HEK293 (cell line): ENCODE results near the gene ZIC4.

Experiments used
- CTCF ChIA-PET: fragments of 350-600 bp; formaldehyde crosslinking; extraction: SDS; loops from one replicate; lab custom pipeline; 2021; ENCODE audit warnings: antibody characterized with exemption; lab: Yijun Ruan, JAX
- POLR2A ChIA-PET: fragments of 300-600 bp; formaldehyde crosslinking; extraction: SDS; loops from one replicate; lab custom pipeline; 2020; ENCODE audit warnings: antibody characterized with exemption, inconsistent platforms; lab: Yijun Ruan, JAX
- H3K27ac ChIP-seq: fragments of 200-500 bp; sonication (Bioruptor generic); 2 replicates; pipeline ENCODE4 v1.5.1; 2014; ENCODE audit warnings: low read depth, low read length, control low read depth, inconsistent platforms; ENCODE audit errors: extremely low read depth
- H3K36me3 ChIP-seq, 2 experiments: fragments of 200-500 bp in 1 of 2; sonication (Bioruptor generic) in 1 of 2; 1 replicate in 1 of 2; 2 replicates in 1 of 2; pipeline ENCODE4 v1.5.1; 2014 to 2017; ENCODE audit warnings: inconsistent platforms in 2 of 2, low read length in 2 of 2; ENCODE audit not compliant: control insufficient read depth in 2 of 2, insufficient read depth in 1 of 2
- H3K4me1 ChIP-seq: fragments of 200-500 bp; sonication (Bioruptor generic); 2 replicates; pipeline ENCODE4 v1.5.1; 2014; ENCODE audit warnings: mild to moderate bottlenecking, low read length, inconsistent platforms; ENCODE audit not compliant: control insufficient read depth, insufficient read depth
- H3K4me3 ChIP-seq: 2 replicates; pipeline ENCODE4 v1.5.1; 2011; ENCODE audit warnings: low read depth, mild to moderate bottlenecking, control low read depth, low read length, moderate library complexity
- H3K9me3 ChIP-seq: fragments of 200-500 bp; sonication (Bioruptor generic); 2 replicates; pipeline ENCODE4 v1.5.1; 2014; ENCODE audit warnings: low read depth, low read length, inconsistent platforms; ENCODE audit not compliant: control insufficient read depth, insufficient read depth
- KLF7 ChIP-seq: fragments of 450-650 bp; formaldehyde crosslinking; IDR thresholded peaks from 2 replicates; pipeline ENCODE4 v1.5.1; 2016; ENCODE audit warnings: missing biosample characterization, missing genetic modification characterization, borderline replicate concordance
- MYNN ChIP-seq: fragments of 450-650 bp; formaldehyde crosslinking; IDR thresholded peaks from 2 replicates; pipeline ENCODE4 v1.5.1; 2016; ENCODE audit warnings: missing biosample characterization, missing genetic modification characterization, borderline replicate concordance
- PRDM6 ChIP-seq: fragments of 450-650 bp; formaldehyde crosslinking; IDR thresholded peaks from 2 replicates; pipeline ENCODE4 v1.5.1; 2017; ENCODE audit warnings: missing biosample characterization, missing genetic modification characterization
- SP2 ChIP-seq: fragments of 450-650 bp; formaldehyde crosslinking; IDR thresholded peaks from 2 replicates; pipeline ENCODE4 v1.5.1; 2016; ENCODE audit warnings: missing biosample characterization, missing genetic modification characterization
- WT1 ChIP-seq: fragments of 450-650 bp; formaldehyde crosslinking; IDR thresholded peaks from 2 replicates; pipeline ENCODE4 v1.5.1; 2016; ENCODE audit warnings: missing biosample characterization, missing genetic modification characterization
- ZBTB10 ChIP-seq: fragments of 450-650 bp; formaldehyde crosslinking; IDR thresholded peaks from 2 replicates; pipeline ENCODE4 v1.5.1; 2016; ENCODE audit warnings: missing biosample characterization, missing genetic modification characterization
- ZFHX2 ChIP-seq: fragments of 450-650 bp; formaldehyde crosslinking; conservative IDR thresholded peaks from 2 replicates; pipeline ENCODE4 v1.5.1; 2016; ENCODE audit warnings: missing biosample characterization, missing genetic modification characterization
- ZIC2 ChIP-seq: fragments of 450-650 bp; formaldehyde crosslinking; IDR thresholded peaks from 2 replicates; pipeline ENCODE4 v1.5.1; 2016; ENCODE audit warnings: missing biosample characterization, missing genetic modification characterization
- ZNF114 ChIP-seq: fragments of 450-650 bp; formaldehyde crosslinking; IDR thresholded peaks from 2 replicates; pipeline ENCODE4 v1.5.0; 2017; ENCODE audit warnings: missing biosample characterization, missing genetic modification characterization
- ZNF157 ChIP-seq: fragments of 450-650 bp; formaldehyde crosslinking; IDR thresholded peaks from 2 replicates; pipeline ENCODE4 v1.5.1; 2016; ENCODE audit warnings: missing biosample characterization, missing genetic modification characterization
- ZNF16 ChIP-seq: fragments of 450-650 bp; formaldehyde crosslinking; IDR thresholded peaks from 2 replicates; pipeline ENCODE4 v1.5.1; 2016; ENCODE audit warnings: low read depth, missing biosample characterization, missing genetic modification characterization
- ZNF202 ChIP-seq: fragments of 450-650 bp; formaldehyde crosslinking; IDR thresholded peaks from 2 replicates; pipeline ENCODE4 v1.5.1; 2016; ENCODE audit warnings: missing biosample characterization, missing genetic modification characterization, borderline replicate concordance
- ZNF221 ChIP-seq: fragments of 450-650 bp; formaldehyde crosslinking; IDR thresholded peaks from 2 replicates; pipeline ENCODE4 v1.5.1; 2017; ENCODE audit warnings: missing biosample characterization, missing genetic modification characterization, borderline replicate concordance
- ZNF362 ChIP-seq: fragments of 450-650 bp; formaldehyde crosslinking; IDR thresholded peaks from 2 replicates; pipeline ENCODE4 v1.5.1; 2016; ENCODE audit warnings: missing biosample characterization, missing genetic modification characterization
- ZNF623 ChIP-seq: fragments of 450-650 bp; formaldehyde crosslinking; IDR thresholded peaks from 2 replicates; pipeline ENCODE4 v1.5.1; 2016; ENCODE audit warnings: missing biosample characterization, missing genetic modification characterization
- ZNF658 ChIP-seq: fragments of 450-650 bp; formaldehyde crosslinking; IDR thresholded peaks from 2 replicates; pipeline ENCODE4; 2016; ENCODE audit warnings: missing biosample characterization, missing genetic modification characterization
- TF ChIP-seq, protein P1 (sequence below): fragments of 450-650 bp; formaldehyde crosslinking; IDR thresholded peaks from 2 replicates; pipeline ENCODE4 v1.5.1; 2017; ENCODE audit warnings: missing biosample characterization, mild to moderate bottlenecking, missing genetic modification characterization, moderate library complexity
- TF ChIP-seq, protein P2 (sequence below): fragments of 450-650 bp; formaldehyde crosslinking; IDR thresholded peaks from 2 replicates; pipeline ENCODE4 v1.5.1; 2016; ENCODE audit warnings: missing biosample characterization, missing genetic modification characterization
- TF ChIP-seq, protein P3 (sequence below): fragments of 450-650 bp; formaldehyde crosslinking; IDR thresholded peaks from 2 replicates; pipeline ENCODE4 v1.5.1; 2016; ENCODE audit warnings: missing biosample characterization, missing genetic modification characterization

The ZIC4 gene

GRCh38 chr3:147406028-147406931 is at the start of gene ZIC4:
TSS of gene ZIC4 (minus strand) at chr3:147406543. CDS start at chr3:147402797, 3,746 bp downstream.
- ChIA-PET POLR2A (no interaction called here), CTCF (no interaction called here)
- Histone ChIP-seq H3K36me3 (no peaks in the 10 kb centered on the region), H3K4me1 (no peaks in the 10 kb centered on the region), H3K4me3 (no peak within 1 kb of the TSS), H3K27ac (no peak within 1 kb of the TSS), H3K9me3 (no peaks in the 10 kb centered on the region)
- TF ChIP-seq ZNF362 (tag by site-specific recombination) (no peak), ZNF623 (tag by site-specific recombination) (no peak), ZNF16 (tag by site-specific recombination) (no peak)
- TF ChIP-seq, protein P1, sequence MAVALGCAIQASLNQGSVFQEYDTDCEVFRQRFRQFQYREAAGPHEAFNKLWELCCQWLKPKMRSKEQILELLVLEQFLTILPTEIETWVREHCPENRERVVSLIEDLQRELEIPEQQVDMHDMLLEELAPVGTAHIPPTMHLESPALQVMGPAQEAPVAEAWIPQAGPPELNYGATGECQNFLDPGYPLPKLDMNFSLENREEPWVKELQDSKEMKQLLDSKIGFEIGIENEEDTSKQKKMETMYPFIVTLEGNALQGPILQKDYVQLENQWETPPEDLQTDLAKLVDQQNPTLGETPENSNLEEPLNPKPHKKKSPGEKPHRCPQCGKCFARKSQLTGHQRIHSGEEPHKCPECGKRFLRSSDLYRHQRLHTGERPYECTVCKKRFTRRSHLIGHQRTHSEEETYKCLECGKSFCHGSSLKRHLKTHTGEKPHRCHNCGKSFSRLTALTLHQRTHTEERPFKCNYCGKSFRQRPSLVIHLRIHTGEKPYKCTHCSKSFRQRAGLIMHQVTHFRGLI, result no peak
- TF ChIP-seq, protein P2, sequence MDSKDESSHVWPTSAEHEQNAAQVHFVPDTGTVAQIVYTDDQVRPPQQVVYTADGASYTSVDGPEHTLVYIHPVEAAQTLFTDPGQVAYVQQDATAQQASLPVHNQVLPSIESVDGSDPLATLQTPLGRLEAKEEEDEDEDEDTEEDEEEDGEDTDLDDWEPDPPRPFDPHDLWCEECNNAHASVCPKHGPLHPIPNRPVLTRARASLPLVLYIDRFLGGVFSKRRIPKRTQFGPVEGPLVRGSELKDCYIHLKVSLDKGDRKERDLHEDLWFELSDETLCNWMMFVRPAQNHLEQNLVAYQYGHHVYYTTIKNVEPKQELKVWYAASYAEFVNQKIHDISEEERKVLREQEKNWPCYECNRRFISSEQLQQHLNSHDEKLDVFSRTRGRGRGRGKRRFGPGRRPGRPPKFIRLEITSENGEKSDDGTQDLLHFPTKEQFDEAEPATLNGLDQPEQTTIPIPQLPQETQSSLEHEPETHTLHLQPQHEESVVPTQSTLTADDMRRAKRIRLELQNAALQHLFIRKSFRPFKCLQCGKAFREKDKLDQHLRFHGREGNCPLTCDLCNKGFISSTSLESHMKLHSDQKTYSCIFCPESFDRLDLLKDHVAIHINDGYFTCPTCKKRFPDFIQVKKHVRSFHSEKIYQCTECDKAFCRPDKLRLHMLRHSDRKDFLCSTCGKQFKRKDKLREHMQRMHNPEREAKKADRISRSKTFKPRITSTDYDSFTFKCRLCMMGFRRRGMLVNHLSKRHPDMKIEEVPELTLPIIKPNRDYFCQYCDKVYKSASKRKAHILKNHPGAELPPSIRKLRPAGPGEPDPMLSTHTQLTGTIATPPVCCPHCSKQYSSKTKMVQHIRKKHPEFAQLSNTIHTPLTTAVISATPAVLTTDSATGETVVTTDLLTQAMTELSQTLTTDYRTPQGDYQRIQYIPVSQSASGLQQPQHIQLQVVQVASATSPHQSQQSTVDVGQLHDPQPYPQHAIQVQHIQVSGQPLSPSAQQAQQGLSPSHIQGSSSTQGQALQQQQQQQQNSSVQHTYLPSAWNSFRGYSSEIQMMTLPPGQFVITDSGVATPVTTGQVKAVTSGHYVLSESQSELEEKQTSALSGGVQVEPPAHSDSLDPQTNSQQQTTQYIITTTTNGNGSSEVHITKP (tag by site-specific recombination), result no peak

GRCh38 chr3:147449669-147450068 is 43.3 kb upstream of the ZIC4 start:
- Histone ChIP-seq H3K27ac (no peak overlapping the region), H3K4me3 (no peak overlapping the region)
- no peak for TF ChIP-seq ZNF202 (tag by site-specific recombination)
- no peak for TF ChIP-seq PRDM6
- TF ChIP-seq WT1 (tag by site-specific recombination), result no peak
- TF ChIP-seq ZNF114 (tag by site-specific recombination), result no peak
- TF ChIP-seq, protein P3, sequence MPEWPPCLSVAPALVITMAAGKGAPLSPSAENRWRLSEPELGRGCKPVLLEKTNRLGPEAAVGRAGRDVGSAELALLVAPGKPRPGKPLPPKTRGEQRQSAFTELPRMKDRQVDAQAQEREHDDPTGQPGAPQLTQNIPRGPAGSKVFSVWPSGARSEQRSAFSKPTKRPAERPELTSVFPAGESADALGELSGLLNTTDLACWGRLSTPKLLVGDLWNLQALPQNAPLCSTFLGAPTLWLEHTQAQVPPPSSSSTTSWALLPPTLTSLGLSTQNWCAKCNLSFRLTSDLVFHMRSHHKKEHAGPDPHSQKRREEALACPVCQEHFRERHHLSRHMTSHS (tag by site-specific recombination), result no peak
- no peak for TF ChIP-seq MYNN (tag by site-specific recombination)
- TF ChIP-seq ZBTB10 (tag by site-specific recombination), result no peak
- TF ChIP-seq ZNF658 (tag by site-specific recombination), result no peak
- no peak for TF ChIP-seq SP2 (tag by site-specific recombination)
- no peak for TF ChIP-seq ZNF157 (tag by site-specific recombination)
- TF ChIP-seq ZFHX2, result no peak
- no peak for TF ChIP-seq ZNF221
- TF ChIP-seq ZIC2 (tag by site-specific recombination), result no peak
- no peak for TF ChIP-seq KLF7 (tag by site-specific recombination)

More at GRCh38 chr3:147449669-147450068, 43.3 kb upstream of the ZIC4 start:
- Histone ChIP-seq H3K4me1 (no peaks in the 10 kb centered on the region), H3K36me3 (no peaks in the 10 kb centered on the region), H3K9me3 (no peaks in the 10 kb centered on the region)
- POLR2A ChIA-PET, result no interaction called here
- CTCF ChIA-PET, result no interaction called here
